ENCODE results near the gene NSFL1C. TPM values are rescaled to one million over a fixed set of nuclear protein-coding genes. Genes with fewer than 3 reads are reported as not detected.

Gene NSFL1C
- polyA plus RNA-seq = 21.1 and 31.4 TPM in 2 replicates

GRCh38 chr20:1466211-1467081, at the start of gene NSFL1C:
Gene NSFL1C, minus strand, starts transcription at chr20:1466849. Its CDS starts 25 bp downstream, at chr20:1466824.

GRCh38 chr20:1491281-1491840, 24.7 kb upstream of the NSFL1C start, which contains the start of gene SIRPB2:
Gene SIRPB2, minus strand, starts transcription at chr20:1491420. Its CDS starts 61 bp downstream, at chr20:1491359.

DNA sequence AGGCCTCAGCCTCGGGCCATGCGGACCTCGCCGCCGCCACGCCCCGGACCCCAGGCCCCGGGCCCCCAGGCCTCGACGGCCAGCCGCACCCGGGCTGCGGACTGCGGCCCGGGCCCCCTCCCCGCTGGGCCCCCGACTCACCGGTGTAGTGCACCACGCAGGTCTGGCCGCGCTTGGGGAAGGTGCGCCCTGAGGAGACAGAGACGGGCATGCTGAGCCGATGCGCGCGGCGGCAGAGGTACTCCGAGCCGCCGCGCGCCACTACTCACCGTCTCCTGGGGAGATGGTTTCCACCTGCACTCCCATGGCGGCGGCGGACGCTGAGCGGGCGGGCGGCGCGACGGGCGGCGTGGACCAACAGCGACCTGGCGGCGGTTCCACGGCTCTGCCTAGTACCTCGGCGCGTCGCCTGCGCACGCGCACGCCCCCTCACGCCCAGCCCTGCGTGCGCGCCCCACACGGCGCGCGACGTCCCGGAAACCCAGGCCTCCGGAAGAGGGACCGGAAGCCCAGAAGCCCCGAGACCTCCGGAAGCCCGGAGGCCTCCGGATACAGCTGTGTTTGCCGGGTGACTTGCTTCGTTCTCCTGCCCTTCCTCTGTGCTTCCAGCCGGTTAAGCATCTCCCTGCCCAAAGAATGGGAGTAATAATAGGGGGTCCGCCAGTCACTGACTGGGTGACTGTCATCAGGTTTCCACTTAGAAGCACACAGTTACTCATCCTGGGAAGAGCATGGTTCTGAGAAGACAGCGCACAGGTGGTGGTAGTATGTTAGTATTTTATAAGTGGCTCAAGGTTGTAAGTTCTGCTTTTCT, 73.7 kb downstream of the NSFL1C start, which contains the start of gene FKBP1A:
Gene FKBP1A, minus strand, starts transcription at position 362 of the 814 bp plus-strand sequence. Its CDS starts 56 bp downstream, at position 306.

Other genes with a start within 250 kb of the NSFL1C start
- not detected in 2 replicates for gene RAD21L1, start 240.8 kb downstream of the NSFL1C start, polyA plus RNA-seq
- 1.0 and 1.5 TPM in 2 replicates for gene SNPH, start 200.6 kb downstream of the NSFL1C start, polyA plus RNA-seq
- 3.9 and 5.5 TPM in 2 replicates for gene SDCBP2, start 137.7 kb downstream of the NSFL1C start, polyA plus RNA-seq
- 109 and 157 TPM in 2 replicates for gene FKBP1A, start 73.8 kb downstream of the NSFL1C start, polyA plus RNA-seq
- not detected in 2 replicates for gene SIRPB2, start 24.6 kb upstream of the NSFL1C start, polyA plus RNA-seq
- 2.2 TPM in 1 of 2 replicates, not detected in the other for gene SIRPD, start 90.9 kb upstream of the NSFL1C start, polyA plus RNA-seq
- 5.8 and 17.3 TPM in 2 replicates for gene SIRPB1, start 153.2 kb upstream of the NSFL1C start, polyA plus RNA-seq
- gene SIRPG, start 190.9 kb upstream of the NSFL1C start, polyA plus RNA-seq = 4.9 TPM in 1 of 2 replicates, not detected in the other